OCI-LY1 (cell line): ENCODE results near the gene HNRNPM.

Experiments used
- EZH2 ChIP-seq: fragments of 200-600 bp; sonication (generic), shearing (Covaris generic); IDR thresholded peaks from 2 replicates; pipeline ENCODE4 v1.8.0; 2017; ENCODE audit warnings: borderline replicate concordance, mixed run types, mild to moderate bottlenecking, antibody characterized with exemption, low read length, moderate library complexity, mixed read lengths
- TF ChIP-seq, protein P1 (sequence below): fragments of 200-600 bp; sonication (generic), shearing (Covaris generic); IDR thresholded peaks from 2 replicates; pipeline ENCODE4 v1.5.1; 2017; ENCODE audit warnings: mild to moderate bottlenecking, antibody characterized with exemption, low read length, moderate library complexity, mixed read lengths

DNA sequence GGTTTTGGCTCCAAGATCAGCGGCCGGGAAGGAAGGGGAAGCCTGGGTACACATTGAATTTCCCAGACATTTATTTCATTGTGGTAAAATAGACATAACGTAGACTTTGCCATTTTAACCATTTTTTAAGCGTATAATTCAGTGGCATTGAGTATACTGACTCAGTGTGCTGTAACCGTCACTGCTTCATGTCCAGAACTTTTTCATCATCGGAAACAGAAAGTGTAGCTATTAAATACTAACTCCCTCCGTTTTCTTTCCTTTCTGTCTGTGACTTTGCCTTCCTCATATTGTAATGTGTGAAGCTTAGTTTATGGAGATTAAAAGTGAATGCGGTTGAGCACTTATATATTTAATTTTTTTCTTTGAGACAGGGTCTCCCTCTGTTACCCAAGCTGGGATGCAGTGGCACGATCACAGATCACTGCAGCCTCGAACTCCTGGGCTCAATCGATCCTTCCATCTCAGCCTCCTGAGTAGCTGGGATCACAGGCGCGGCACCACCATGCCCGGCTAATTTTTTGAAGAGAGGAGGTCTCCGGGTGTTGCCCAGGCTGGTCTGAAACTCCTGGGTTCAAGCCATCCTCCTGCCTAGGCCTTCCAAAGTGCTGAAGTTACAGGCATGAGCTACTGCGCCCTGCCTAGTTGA, 1.4 kb downstream of the HNRNPM start:
- TF ChIP-seq, protein P1, sequence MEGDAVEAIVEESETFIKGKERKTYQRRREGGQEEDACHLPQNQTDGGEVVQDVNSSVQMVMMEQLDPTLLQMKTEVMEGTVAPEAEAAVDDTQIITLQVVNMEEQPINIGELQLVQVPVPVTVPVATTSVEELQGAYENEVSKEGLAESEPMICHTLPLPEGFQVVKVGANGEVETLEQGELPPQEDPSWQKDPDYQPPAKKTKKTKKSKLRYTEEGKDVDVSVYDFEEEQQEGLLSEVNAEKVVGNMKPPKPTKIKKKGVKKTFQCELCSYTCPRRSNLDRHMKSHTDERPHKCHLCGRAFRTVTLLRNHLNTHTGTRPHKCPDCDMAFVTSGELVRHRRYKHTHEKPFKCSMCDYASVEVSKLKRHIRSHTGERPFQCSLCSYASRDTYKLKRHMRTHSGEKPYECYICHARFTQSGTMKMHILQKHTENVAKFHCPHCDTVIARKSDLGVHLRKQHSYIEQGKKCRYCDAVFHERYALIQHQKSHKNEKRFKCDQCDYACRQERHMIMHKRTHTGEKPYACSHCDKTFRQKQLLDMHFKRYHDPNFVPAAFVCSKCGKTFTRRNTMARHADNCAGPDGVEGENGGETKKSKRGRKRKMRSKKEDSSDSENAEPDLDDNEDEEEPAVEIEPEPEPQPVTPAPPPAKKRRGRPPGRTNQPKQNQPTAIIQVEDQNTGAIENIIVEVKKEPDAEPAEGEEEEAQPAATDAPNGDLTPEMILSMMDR, result no peak
- no peak for TF ChIP-seq EZH2
